Fibroblast of skin of abdomen (primary cell): ENCODE results near the gene ERN1.
A peak's percentile ranks its signal among the peaks of the same experiment; 100 is the strongest.

Source experiments
- DNase-seq: peaks from one replicate; pipeline ENCODE4 v3.0.0-alpha.2; 2013

The ERN1 gene

GRCh38 chr17:64001763-64002529 lies 128.0 kb downstream of the ERN1 start:
- no peak for DNase-seq

GRCh38 chr17:64001091-64001579 lies 128.8 kb downstream of the ERN1 start:
- no peak for DNase-seq

- DNase-seq, result no peak
These were observed 130.0 kb downstream of the ERN1 start for GRCh38 chr17:63999680-64000531.

- no peak for DNase-seq
These were observed 130.9 kb downstream of the ERN1 start for GRCh38 chr17:63998721-63999679.

- peak; percentile 66 for DNase-seq
These were observed 131.8 kb downstream of the ERN1 start, which contains the start of gene PRR29 for GRCh38 chr17:63998050-63998720. Gene PRR29 (plus strand): TSS chr17:63998351. CDS start chr17:63998365, 14 bp downstream.

GRCh38 chr17:63997341-63998048 lies 132.4 kb downstream of the ERN1 start:
- DNase-seq, result no peak

GRCh38 chr17:63996430-63997182 lies 133.3 kb downstream of the ERN1 start:
- DNase-seq, result no peak

GRCh38 chr17:63995626-63996025 lies 134.3 kb downstream of the ERN1 start:
- no peak for DNase-seq

GRCh38 chr17:63993368-63993985 lies 136.5 kb downstream of the ERN1 start:
- no peak for DNase-seq

- no peak for DNase-seq
These were observed 138.3 kb downstream of the ERN1 start for GRCh38 chr17:63991611-63992010.

GRCh38 chr17:63989622-63990345 lies 140.2 kb downstream of the ERN1 start:
- no peak for DNase-seq
